Stimulated activated CD4-positive, alpha-beta T cell treated with anti-CD3 and anti-CD28 coated beads, Interleukin-12 subunit alpha, Interleukin-12 subunit beta, amount 100 ng/mL, for 4 hours (primary cell): ENCODE data around the gene PUS1.

Source experiments
- DNase-seq: peaks from one replicate; pipeline ENCODE4 v3.0.0-alpha.2; 2020

Gene PUS1

GRCh38 chr12:131903270-131904255, 25.5 kb upstream of the PUS1 start:
- no peak for DNase-seq

- no peak for DNase-seq
These were observed 24.7 kb upstream of the PUS1 start for GRCh38 chr12:131904346-131904745.

- no peak for DNase-seq
These were observed 23.9 kb upstream of the PUS1 start for GRCh38 chr12:131905081-131905629.

GRCh38 chr12:131905630-131906091, 23.4 kb upstream of the PUS1 start:
- DNase-seq: no peak

GRCh38 chr12:131907379-131908091, 21.5 kb upstream of the PUS1 start:
- DNase-seq: no peak

GRCh38 chr12:131908092-131909080, 20.7 kb upstream of the PUS1 start:
- no peak for DNase-seq

- DNase-seq: no peak
These were observed 19.9 kb upstream of the PUS1 start for GRCh38 chr12:131909081-131909751.

GRCh38 chr12:131909752-131910219, 19.3 kb upstream of the PUS1 start:
- no peak for DNase-seq

- no peak for DNase-seq
These were observed 18.6 kb upstream of the PUS1 start for GRCh38 chr12:131910302-131911027.

GRCh38 chr12:131911028-131911650, 17.9 kb upstream of the PUS1 start:
- no peak for DNase-seq

- DNase-seq: no peak
These were observed 17.1 kb upstream of the PUS1 start for GRCh38 chr12:131911851-131912477.

GRCh38 chr12:131912518-131913274, 16.4 kb upstream of the PUS1 start:
- DNase-seq: no peak

- DNase-seq: no peak
These were observed 15.4 kb upstream of the PUS1 start for GRCh38 chr12:131913666-131914065.

- DNase-seq: no peak
These were observed 14.8 kb upstream of the PUS1 start for GRCh38 chr12:131914179-131914702.

GRCh38 chr12:131915000-131915689, 13.9 kb upstream of the PUS1 start:
- no peak for DNase-seq

- DNase-seq: no peak
These were observed 13.3 kb upstream of the PUS1 start for GRCh38 chr12:131915823-131916222.

GRCh38 chr12:131916306-131917138, 12.6 kb upstream of the PUS1 start:
- DNase-seq: no peak
